ENCODE data around the gene JAGN1. TPM values are rescaled to one million over a fixed set of nuclear protein-coding genes. Genes with fewer than 3 reads are reported as not detected.
"Not testable (repeated sequence)": the region's sequence is repeated elsewhere in the genome, so short reads cannot be mapped to it uniquely, and the experiment has no call there.

JAGN1 gene
- total and polyA plus RNA-seq, 2 of the 8 experiments (the other 6 are each of a cell fraction or from before 2014, with no cell fraction given): 26.9 to 51.6 TPM

DNA sequence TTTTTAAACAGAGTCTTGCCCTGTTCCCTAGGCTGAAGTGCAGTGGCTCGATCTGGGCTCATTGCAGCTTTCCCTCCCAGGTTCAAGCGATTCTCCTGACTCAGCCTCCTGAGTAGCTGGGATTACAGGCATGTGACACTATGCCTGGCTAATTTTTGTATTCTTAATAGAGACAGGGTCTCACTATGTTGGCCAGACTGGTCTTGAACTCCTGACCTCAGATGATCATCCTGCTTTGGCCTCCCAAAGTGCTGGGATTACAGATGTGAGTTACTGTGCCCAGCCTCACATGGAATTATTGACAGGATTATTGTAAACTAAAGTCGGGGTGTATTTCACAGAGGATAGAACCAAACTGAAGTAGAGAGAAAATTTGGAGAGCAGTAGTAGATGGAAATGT, 5.3 kb downstream of the JAGN1 start:
- not testable (repeated sequence) for H2BK120ac ChIP-seq (replicated peaks; ENCODE audit: low read depth, low read length); H3K23ac ChIP-seq (ENCODE audit: insufficient read length); H3K4me2 ChIP-seq (ENCODE audit: insufficient read depth in 1 of 2, low read depth in 2 of 2, low read length in 2 of 2); H2BK20ac ChIP-seq (ENCODE audit: low read length); H2AK5ac ChIP-seq (ENCODE audit: low read depth, low read length); H3K23me2 ChIP-seq (ENCODE audit: low read depth, low read length); H2BK12ac ChIP-seq (ENCODE audit: low read depth, low read length); H4K5ac ChIP-seq (ENCODE audit: insufficient read length, low read depth, low read length); H3K79me1 ChIP-seq (ENCODE audit: low read depth, low read length); DNase-seq (ENCODE audit: low read depth in 1 of 2, low spot score in 2 of 2); H2BK5ac ChIP-seq (ENCODE audit: low read depth, low read length); H3K18ac ChIP-seq (ENCODE audit: extremely low read depth, low read length); H3K4me1 ChIP-seq (replicated peaks in 1 of 4; ENCODE audit: control insufficient read depth in 3 of 4, insufficient read depth in 4 of 4, low read length in 3 of 4); H3K4ac ChIP-seq (replicated peaks; ENCODE audit: insufficient read length, low read depth, low read length); H3K27me3 ChIP-seq (replicated peaks in 1 of 4; ENCODE audit: control insufficient read depth in 3 of 4, extremely low read depth in 1 of 4, insufficient read depth in 3 of 4, low read length in 3 of 4); H3K4me3 ChIP-seq (ENCODE audit: extremely low read depth in 1 of 4, insufficient read depth in 2 of 4, low read depth in 3 of 4, low read length in 4 of 4); H3K9me3 ChIP-seq (ENCODE audit: insufficient read depth in 2 of 2, low read depth in 1 of 2, low read length in 1 of 2); H3K14ac ChIP-seq (ENCODE audit: insufficient read length); H3K56ac ChIP-seq (replicated peaks; ENCODE audit: insufficient read length, low read depth, low read length); H3K9ac ChIP-seq (replicated peaks in 1 of 4; ENCODE audit: extremely low read depth in 1 of 4, low read depth in 3 of 4, low read length in 3 of 4); FAIRE-seq; H2AFZ ChIP-seq (ENCODE audit: low read length); H4K91ac ChIP-seq (replicated peaks; ENCODE audit: insufficient read length, low read length); H4K8ac ChIP-seq (ENCODE audit: extremely low read depth, insufficient read depth, low read length); H2BK15ac ChIP-seq (ENCODE audit: low read length); H3K27ac ChIP-seq (ENCODE audit: low read depth, low read length); H4K20me1 ChIP-seq (replicated peaks in 1 of 2; ENCODE audit: control insufficient read depth in 1 of 2, insufficient read depth in 2 of 2, low read length in 2 of 2)
- peaks cover 0 to 16% of the 10 kb centered on the region in 2 experiments; a peak in 2 of 4 replicates for H3K79me2 ChIP-seq (ENCODE audit: control insufficient read depth in 1 of 2, insufficient read depth in 2 of 2, low read length in 2 of 2)
- POLR2A ChIA-PET (ENCODE audit: partially characterized antibody): interaction anchor here (1.0 to 1.3 kb wide), 3 partner anchors 11 to 56 kb away, joined by 3 to 5 read pairs (median 3); no protein-coding TSS in a partner anchor
- 100% methylated on average over 3 of the region's 3 CpGs; no CpG with 5 or more reads in 1 of the 2 experiments for WGBS, 2 experiments (ENCODE audit: extremely low coverage in 1 of 2, insufficient coverage in 1 of 2, insufficient read length in 1 of 2, insufficient replicate concordance in 2 of 2, low coverage in 1 of 2, low lambda C conversion rate in 2 of 2, missing lambda C conversion rate in 1 of 2)
- CTCF ChIA-PET (ENCODE audit: partially characterized antibody): interaction anchor here (0.8 kb wide), 1 partner anchor 10 kb away, joined by 3 read pairs; no protein-coding TSS in a partner anchor
- H3K36me3 ChIP-seq (ENCODE audit: control insufficient read depth in 2 of 4, insufficient read depth in 4 of 4, low read length in 3 of 4): peaks cover 8 to 16% (median 13%) of the 10 kb centered on the region in 4 experiments; a peak in 7 of 8 replicates
